CD8-positive, alpha-beta memory T cell (primary cell): Measurements from ENCODE around the gene LASP1. TPM values are rescaled to one million over a fixed set of nuclear protein-coding genes. Genes with fewer than 3 reads are reported as not detected.

Experiments
- CTCF ChIA-PET: fragments of 350-600 bp; sonication (Branson Sonifier 250); formaldehyde crosslinking; loops from one replicate; lab custom pipeline; 2021; ENCODE audit warnings: antibody characterized with exemption; lab: Charles Lee
- POLR2A ChIA-PET: fragments of 350-600 bp; sonication (Branson Sonifier 250); formaldehyde crosslinking; loops from one replicate; lab custom pipeline; 2021; ENCODE audit warnings: antibody characterized with exemption; lab: Charles Lee
- DNase-seq, 5 donors: peaks; one replicate each; pipeline versions ENCODE4 v3.0.0 to v3.0.0-alpha.2; 2020 to 2022; ENCODE audit warnings: mixed read lengths in 1 of 5
- H3K27ac ChIP-seq: one replicate; pipeline ENCODE4 v1.7.0; 2013; ENCODE audit warnings: low read depth, mild to moderate bottlenecking, low read length, moderate library complexity
- H3K27me3 ChIP-seq: 2 replicates; pipeline ENCODE4 v1.7.0; 2013; ENCODE audit warnings: low read length, mild to moderate bottlenecking; ENCODE audit not compliant: insufficient read depth, poor library complexity, severe bottlenecking
- H3K36me3 ChIP-seq: 2 replicates; pipeline ENCODE4 v1.7.0; 2013; ENCODE audit warnings: mild to moderate bottlenecking, low read length, moderate library complexity; ENCODE audit not compliant: insufficient read depth
- H3K4me1 ChIP-seq: 2 replicates; pipeline ENCODE4 v1.7.0; 2013; ENCODE audit warnings: mild to moderate bottlenecking, low read length, moderate library complexity; ENCODE audit not compliant: insufficient read depth
- H3K4me3 ChIP-seq: 2 replicates; pipeline ENCODE4 v1.7.0; 2013; ENCODE audit warnings: mild to moderate bottlenecking, low read length
- H3K9me3 ChIP-seq: 2 replicates; pipeline ENCODE4 v1.7.0; 2013; ENCODE audit warnings: mild to moderate bottlenecking, low read length
- H3K27ac Mint-ChIP-seq, 8 donors: one replicate each; pipeline ENCODE4 v1.8.0; 2020 to 2021; ENCODE audit warnings: mixed read lengths in 8 of 8, mild to moderate bottlenecking in 6 of 8, inconsistent platforms in 3 of 8, moderate library complexity in 3 of 8
- H3K27me3 Mint-ChIP-seq, 2 donors: one replicate each; pipeline ENCODE4 v1.8.0; 2020 to 2021; ENCODE audit warnings: mixed read lengths in 2 of 2, mild to moderate bottlenecking in 1 of 2, moderate library complexity in 1 of 2
- H3K36me3 Mint-ChIP-seq, 3 donors: one replicate each; pipeline ENCODE4 v1.8.0; 2020 to 2021; ENCODE audit warnings: mixed read lengths in 3 of 3, inconsistent platforms in 1 of 3, mild to moderate bottlenecking in 1 of 3
- H3K4me1 Mint-ChIP-seq, 3 donors: one replicate each; pipeline ENCODE4 v1.8.0; 2020 to 2021; ENCODE audit warnings: mixed read lengths in 3 of 3, inconsistent platforms in 1 of 3, mild to moderate bottlenecking in 1 of 3
- H3K4me3 Mint-ChIP-seq, 7 donors: one replicate each; pipeline ENCODE4 v1.8.0; 2020 to 2021; ENCODE audit warnings: mixed read lengths in 7 of 7, mild to moderate bottlenecking in 6 of 7, moderate library complexity in 4 of 7, inconsistent platforms in 2 of 7
- H3K9me3 Mint-ChIP-seq, 5 donors: one replicate each; pipeline ENCODE4 v1.8.0; 2020 to 2022; ENCODE audit warnings: mixed read lengths in 5 of 5, mild to moderate bottlenecking in 3 of 5, moderate library complexity in 2 of 5, inconsistent platforms in 1 of 5
- polyA plus RNA-seq: library from polyadenylated mRNA; unstranded; fragments of 300-500 nt; fragmentation: Illumina TruSeq; gene quantifications from one replicate; pipeline ENCODE4 v1.2.3, GENCODE V29; 2021
- total RNA-seq, 2 experiments: library from RNA; stranded (reverse); gene quantifications; one replicate each; pipeline ENCODE4 v1.2.3, GENCODE V29; 2021

LASP1 gene
- total and polyA plus RNA-seq, 3 experiments from 2014 or later: 76.1 to 135 (median 128) TPM

DNA sequence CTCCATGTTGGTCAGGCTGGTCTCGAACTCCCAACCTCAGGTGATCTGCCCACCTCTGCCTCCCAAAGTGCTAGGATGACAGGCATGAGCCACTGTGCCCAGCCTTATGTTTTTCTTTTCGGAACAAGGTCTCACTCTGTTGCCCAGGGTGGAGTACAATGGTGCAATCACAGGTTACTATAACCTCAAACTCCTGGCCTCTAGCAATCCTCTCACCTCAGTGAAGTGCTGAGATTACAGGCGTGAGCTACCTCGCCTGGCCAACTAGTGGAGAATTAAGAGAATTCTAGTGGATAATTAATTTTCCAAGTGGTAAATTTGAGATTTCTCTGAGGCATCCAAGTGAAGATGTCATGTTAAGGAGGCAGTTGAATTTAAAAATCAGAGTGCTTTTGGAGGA is 100.3 kb downstream of the LASP1 start:
- POLR2A ChIA-PET: no interaction called here
- no peaks in the 10 kb centered on the region for H3K9me3 ChIP-seq
- Mint-ChIP-seq H3K36me3 (no peaks in the 10 kb centered on the region), H3K27ac (no peak overlapping the region), H3K27me3 (peaks cover 0 to 2% of the 10 kb centered on the region in 2 donors), H3K4me3 (no peak overlapping the region), H3K9me3 (no peaks in the 10 kb centered on the region), H3K4me1 (peaks cover 6 to 16% (median 7%) of the 10 kb centered on the region in 3 donors)
- CTCF ChIA-PET: interaction anchor here (1.4 kb wide), 1 partner anchor 242 kb away, joined by 3 read pairs; no protein-coding TSS in a partner anchor
- peaks cover 6% of the 10 kb centered on the region for H3K4me1 ChIP-seq
- no peak overlapping the region for H3K4me3 ChIP-seq
- H3K36me3 ChIP-seq: no peaks in the 10 kb centered on the region
- no peak overlapping the region for H3K27ac ChIP-seq
- no peak for DNase-seq
- H3K27me3 ChIP-seq: no peaks in the 10 kb centered on the region

DNA sequence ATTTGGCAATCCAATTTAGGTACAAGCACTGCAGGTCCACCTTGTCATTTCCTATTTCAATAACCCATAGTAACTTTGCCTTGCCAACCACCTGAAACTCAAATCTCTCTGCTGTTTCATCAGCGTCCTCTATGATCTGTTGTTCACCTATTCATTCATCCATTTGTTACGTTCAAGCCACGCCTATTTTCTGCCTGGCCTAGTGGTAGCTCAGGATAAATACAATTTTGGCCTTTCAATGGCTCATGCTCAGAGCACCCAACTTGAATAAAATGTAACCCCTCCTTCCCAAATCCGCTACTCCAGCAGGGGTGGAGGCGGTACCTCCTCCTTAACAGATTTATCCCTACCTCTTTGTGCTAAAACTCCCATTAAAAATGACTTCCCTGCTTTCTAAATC is 100.9 kb downstream of the LASP1 start:
- H3K27me3 Mint-ChIP-seq: peaks cover 0 to 2% of the 10 kb centered on the region in 2 donors
- DNase-seq: no peak
- H3K27ac Mint-ChIP-seq: peak overlapping the region in 1 of 8 donors; percentile 43
- H3K4me1 Mint-ChIP-seq: peaks cover 7 to 16% (median 9%) of the 10 kb centered on the region in 3 donors
- H3K4me3 ChIP-seq: no peak overlapping the region
- H3K27ac ChIP-seq: no peak overlapping the region
- H3K36me3 Mint-ChIP-seq: no peaks in the 10 kb centered on the region
- no peaks in the 10 kb centered on the region for H3K9me3 Mint-ChIP-seq
- peaks cover 6% of the 10 kb centered on the region for H3K4me1 ChIP-seq
- H3K9me3 ChIP-seq: no peaks in the 10 kb centered on the region
- ChIA-PET CTCF (interaction anchor here (1.4 to 1.9 kb wide), 2 partner anchors 204 to 242 kb away, joined by 3 to 6 read pairs; no protein-coding TSS in a partner anchor), POLR2A (no interaction called here)
- no peak overlapping the region for H3K4me3 Mint-ChIP-seq
- H3K36me3 ChIP-seq: no peaks in the 10 kb centered on the region
- H3K27me3 ChIP-seq: no peaks in the 10 kb centered on the region

Other genes starting within 250 kb of the LASP1 start
- 10 to 100 TPM; 47.0 to 50.0 TPM for gene EPOP, start 195.1 kb upstream of the LASP1 start, total RNA-seq
- gene EPOP, start 195.1 kb upstream of the LASP1 start, polyA plus RNA-seq: 0.10 TPM
- gene MLLT6, start 164.8 kb upstream of the LASP1 start, total RNA-seq: 100 to 1,000 TPM; 197 to 202 TPM
- gene MLLT6, start 164.8 kb upstream of the LASP1 start, polyA plus RNA-seq: 15.9 TPM
- gene CISD3, start 139.7 kb upstream of the LASP1 start, total RNA-seq: 10 to 100 TPM; 58.2 to 59.6 TPM
- gene CISD3, start 139.7 kb upstream of the LASP1 start, polyA plus RNA-seq: 73.4 TPM
- under 1 TPM; 0.72 to 0.89 TPM for gene PCGF2, start 121.7 kb upstream of the LASP1 start, total RNA-seq
- gene PCGF2, start 121.7 kb upstream of the LASP1 start, polyA plus RNA-seq: 0.09 TPM
- gene PSMB3, start 117.3 kb upstream of the LASP1 start, total RNA-seq: 100 to 1,000 TPM; 317 to 323 TPM
- 431 TPM for gene PSMB3, start 117.3 kb upstream of the LASP1 start, polyA plus RNA-seq
- 10 to 100 TPM; 43.4 to 44.6 TPM for gene PIP4K2B, start 70.5 kb upstream of the LASP1 start, total RNA-seq
- gene PIP4K2B, start 70.5 kb upstream of the LASP1 start, polyA plus RNA-seq: 17.4 TPM
- 10 to 100 TPM; 31.3 to 31.7 TPM for gene CWC25, start 44.7 kb upstream of the LASP1 start, total RNA-seq
- 11.5 TPM for gene CWC25, start 44.7 kb upstream of the LASP1 start, polyA plus RNA-seq
- gene RPL23, start 16.3 kb upstream of the LASP1 start, total RNA-seq: 1,000 to 10,000 TPM; 1,857 to 1,911 TPM
- 1,010 TPM for gene RPL23, start 16.3 kb upstream of the LASP1 start, polyA plus RNA-seq
- not detected for gene FBXO47, start 97.3 kb downstream of the LASP1 start, total RNA-seq
- gene FBXO47, start 97.3 kb downstream of the LASP1 start, polyA plus RNA-seq: not detected